ENCODE data around the gene SPATA13.

DNA sequence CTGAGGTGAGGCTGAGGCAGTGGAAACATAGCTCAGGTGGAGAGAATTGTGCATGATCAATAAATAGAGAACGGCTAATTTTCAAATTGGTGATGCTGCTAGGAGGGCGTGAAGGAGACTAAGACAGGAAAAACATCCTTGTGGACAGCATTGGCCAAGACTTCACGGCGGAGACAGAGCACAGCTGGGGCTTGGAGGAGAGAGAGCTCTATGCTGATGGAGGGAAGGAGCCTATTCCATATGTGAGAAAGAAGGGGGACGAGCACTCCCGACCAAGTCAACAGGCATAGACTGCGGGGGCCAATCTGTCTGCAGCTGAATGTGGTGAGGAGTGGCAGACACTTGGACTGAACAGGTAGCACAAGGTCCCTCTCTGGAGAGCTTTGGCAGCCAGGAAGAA lies 14.8 kb upstream of the SPATA13 start:
- TF ChIP-seq GATA2 (IDR thresholded peaks at IDR 0.05; ENCODE audit: low read depth, low read length) (no peak), GATA3 (IDR thresholded peaks at IDR 0.05; ENCODE audit: low read depth, low read length) (no peak)

Measured in SH-SY5Y (cell line).